NCI-H526 (cell line): Measurements from ENCODE around the gene SKP2.
"Not testable (repeated sequence)": the region's sequence is repeated elsewhere in the genome, so short reads cannot be mapped to it uniquely, and the experiment has no call there.

Experiments used
- DNase-seq, 2 experiments: peaks; one replicate each; lab custom pipeline; 2025; lab: John Stamatoyannopoulos, UW

SKP2 gene

GRCh38 chr5:36156619-36157018, 4.7 kb downstream of the SKP2 start:
- no peak for DNase-seq

GRCh38 chr5:36158144-36158543, 6.2 kb downstream of the SKP2 start:
- no peak for DNase-seq

GRCh38 chr5:36160617-36161016, 8.7 kb downstream of the SKP2 start:
- DNase-seq, result no peak

GRCh38 chr5:36161361-36161760, 9.4 kb downstream of the SKP2 start:
- DNase-seq, result no peak

GRCh38 chr5:36162810-36163486, 11.0 kb downstream of the SKP2 start:
- DNase-seq, result no peak

DNA sequence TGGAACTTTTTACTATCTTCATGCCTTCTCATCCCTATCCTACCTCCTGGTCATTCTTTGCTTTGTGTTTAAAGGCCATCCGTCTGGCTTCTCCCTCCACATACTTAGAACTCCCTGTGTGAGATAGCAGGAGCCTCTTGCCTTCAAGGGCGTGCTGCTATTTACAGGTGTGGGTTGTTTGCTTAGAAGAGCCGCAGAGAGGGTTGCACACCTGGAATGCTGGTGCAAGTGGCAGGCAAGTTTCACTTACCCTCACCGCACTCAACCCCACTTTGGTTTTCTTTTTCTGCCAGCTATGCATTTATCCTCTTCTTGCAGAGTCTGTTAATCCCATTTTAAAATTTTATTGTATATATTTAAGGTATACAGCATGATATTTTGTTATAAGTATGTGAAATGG, 12.6 kb downstream of the SKP2 start:
- no peak for DNase-seq

- no peak for DNase-seq
Measured at GRCh38 chr5:36168737-36169136, 16.8 kb downstream of the SKP2 start.

DNA sequence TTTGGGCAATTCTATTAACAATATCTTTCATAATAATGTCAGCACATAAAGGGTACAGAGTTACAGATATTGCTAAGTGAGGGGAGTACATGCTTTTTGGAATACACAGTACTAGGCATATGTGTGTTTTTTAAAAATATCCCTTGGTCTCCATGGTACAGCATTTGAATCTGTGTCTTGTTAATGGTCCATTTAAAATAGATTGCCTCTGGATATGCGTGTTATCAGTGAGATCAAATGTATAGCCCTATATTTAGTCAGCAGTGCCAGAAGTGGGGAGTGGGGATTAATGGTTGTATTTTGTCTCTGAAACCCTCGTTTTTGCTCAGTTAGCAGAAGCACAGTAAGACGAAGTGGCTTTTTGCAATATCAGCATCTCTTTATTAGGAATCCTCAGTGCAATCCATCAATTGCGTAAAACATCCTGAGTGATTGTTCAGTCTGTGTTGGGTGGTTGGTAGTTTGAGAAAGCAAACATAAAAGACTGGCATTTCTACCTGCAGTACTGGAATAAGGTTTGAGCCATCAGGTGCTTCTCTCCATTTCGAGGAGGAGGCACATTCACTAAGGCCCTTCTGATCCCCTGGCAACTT, 19.0 kb downstream of the SKP2 start:
- DNase-seq, result no peak

DNA sequence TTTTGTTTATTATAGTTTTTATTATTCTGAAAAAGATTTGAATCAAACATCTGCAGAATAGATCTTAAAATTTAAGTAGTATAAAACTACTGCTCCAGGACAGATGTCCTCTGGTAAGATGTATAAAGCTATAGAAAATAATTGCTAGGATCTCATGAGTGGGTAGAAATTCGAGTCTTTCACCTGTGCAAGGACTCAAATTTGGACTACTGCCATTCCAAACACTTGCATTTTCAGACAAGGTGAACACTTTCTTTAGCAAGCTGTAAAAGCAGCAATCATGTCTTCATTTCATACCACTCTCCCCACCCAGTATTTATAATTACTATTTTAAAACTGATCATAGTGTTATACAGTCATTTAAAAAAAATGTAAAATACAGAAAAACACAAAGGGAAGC, 20.7 kb downstream of the SKP2 start:
- no peak for DNase-seq

DNA sequence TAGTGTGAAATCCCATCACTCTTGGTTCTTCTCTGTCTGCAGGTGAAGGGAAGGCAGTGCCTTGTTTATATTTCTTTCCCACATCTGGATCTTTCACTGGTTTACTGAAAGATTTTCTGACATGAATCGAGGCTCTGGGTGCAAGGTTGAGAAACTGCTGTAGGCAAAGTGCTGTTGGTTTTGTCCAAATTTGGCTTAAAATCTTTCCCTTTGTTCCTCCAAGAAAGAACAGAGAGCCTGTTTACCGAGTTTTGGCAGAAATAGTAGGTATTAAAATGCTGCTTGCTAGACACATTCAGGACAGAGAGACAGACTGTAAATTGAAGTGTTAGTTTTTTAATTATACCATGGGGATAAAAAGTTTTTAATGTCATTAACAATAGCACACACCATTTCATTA, 21.5 kb downstream of the SKP2 start:
- DNase-seq, result no peak

DNA sequence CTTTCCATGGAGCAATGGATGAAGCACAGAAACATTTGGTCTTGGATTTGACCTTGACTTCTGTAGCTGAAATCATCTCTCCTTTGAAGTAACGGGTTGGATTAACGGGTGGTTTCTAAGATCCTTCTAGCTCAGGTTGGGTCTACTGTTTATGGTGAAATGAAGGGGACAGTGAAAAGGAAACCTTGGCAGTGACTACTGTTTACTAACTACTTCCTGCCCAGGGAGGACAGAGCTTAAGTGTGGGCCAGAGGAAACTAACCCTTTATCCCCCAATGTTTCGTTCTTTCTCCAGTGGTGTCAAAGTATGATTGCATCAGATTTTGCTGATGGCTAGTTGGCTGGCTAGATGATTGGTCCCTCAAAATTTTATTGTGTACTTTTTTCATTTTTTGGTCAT, 22.2 kb downstream of the SKP2 start:
- no peak for DNase-seq

- no peak for DNase-seq
Measured at GRCh38 chr5:36175043-36175442, 23.1 kb downstream of the SKP2 start.

DNA sequence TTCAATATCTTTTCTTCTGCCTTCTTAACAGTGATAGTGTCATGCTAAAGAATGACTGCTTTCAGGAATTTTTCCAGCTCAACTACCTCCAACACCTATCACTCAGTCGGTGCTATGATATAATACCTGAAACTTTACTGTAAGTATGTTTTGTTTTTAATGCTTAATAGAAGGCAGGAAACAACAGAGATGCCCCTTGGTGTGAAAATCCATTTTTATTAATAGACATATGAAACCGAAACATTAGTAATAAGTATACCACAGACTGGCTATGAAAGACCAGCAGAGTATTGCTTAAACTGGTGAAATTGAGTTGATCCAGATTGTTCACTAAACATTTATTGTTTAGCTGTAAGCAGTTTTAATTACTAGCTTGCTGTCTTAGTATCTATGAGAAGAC, 25.2 kb downstream of the SKP2 start:
- DNase-seq, result no peak

- peak; percentile 34 to 80 for DNase-seq
Measured at GRCh38 chr5:36177715-36178523, 26.0 kb downstream of the SKP2 start.

GRCh38 chr5:36178524-36178890, 26.6 kb downstream of the SKP2 start:
- no peak for DNase-seq

DNA sequence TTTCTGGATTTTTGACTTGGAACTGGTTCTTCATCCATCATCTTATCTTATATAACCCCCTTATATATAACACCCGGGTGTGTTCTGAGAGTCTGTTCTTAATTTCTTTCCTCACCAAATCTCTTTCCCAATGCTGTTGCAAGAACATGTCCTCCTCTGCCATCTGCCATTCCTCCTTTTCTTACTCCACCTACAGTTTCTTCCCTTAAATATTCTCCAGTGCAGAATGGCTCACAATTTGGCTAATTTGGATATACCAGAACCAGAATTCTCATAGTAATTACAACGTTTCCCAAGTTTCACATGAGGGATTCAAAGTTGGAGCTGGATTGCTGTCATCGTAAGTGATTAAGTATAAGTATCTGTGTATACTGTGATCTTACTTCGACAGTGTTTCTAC, 28.0 kb downstream of the SKP2 start:
- DNase-seq, result no peak

DNA sequence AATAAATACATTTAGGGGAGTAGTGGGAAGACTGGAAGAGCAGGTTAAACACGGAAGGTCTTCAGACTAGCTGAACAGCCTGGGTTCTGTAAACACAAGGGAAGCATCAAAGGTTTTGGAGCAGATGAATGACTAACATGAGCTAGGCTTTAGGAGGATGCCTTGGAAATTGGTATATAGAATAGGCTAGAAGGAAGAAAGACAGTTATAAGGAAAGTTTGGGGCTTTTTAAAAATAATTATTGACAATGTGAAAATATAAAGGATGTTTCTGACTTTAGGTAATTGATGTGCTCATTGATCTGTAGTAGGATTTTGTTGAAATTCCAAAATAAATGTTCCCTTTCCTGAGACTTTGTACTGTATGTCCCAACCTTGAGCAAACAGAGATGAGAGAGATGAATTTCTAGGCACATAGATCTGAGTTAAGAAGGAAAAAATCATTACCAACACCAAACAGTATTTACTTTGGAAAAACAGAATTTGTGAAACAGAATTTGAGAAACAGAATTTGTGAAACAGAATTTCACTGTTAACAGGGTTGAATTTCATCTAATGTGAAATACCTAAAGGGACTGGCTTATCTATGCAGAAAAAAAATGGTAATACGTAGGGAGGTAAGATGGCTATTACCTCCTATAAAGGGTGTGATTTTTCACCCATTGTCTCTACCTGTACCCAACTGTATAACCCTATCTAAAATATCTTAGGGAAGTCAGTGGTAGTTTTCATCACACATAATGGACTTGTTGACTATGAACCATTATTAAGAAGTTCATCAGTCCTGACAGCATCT, 28.8 kb downstream of the SKP2 start:
- no peak for DNase-seq

- no peak for DNase-seq
Measured at GRCh38 chr5:36181774-36182173, 29.9 kb downstream of the SKP2 start.

- not testable (repeated sequence) for DNase-seq
Measured at GRCh38 chr5:36184408-36184807, 32.5 kb downstream of the SKP2 start.

DNA sequence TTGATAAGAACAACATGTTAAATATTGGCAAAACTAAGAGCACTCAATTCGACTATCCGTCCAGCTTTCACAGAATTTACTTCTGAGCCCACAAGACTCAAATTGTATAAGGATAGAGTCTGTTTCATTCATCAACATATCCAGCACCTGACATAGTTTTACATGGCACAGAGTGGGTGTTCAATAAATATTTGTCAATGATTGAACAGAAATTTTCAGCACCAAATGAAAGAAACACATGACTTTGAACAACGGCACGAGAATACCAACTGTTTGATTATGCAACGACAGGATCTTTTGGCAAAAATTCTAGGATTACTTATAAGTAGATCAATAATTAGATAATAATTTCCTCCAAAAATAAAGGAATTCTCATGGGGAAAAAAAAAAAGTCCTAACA, 41.8 kb downstream of the SKP2 start:
- DNase-seq, result no peak

- no peak for DNase-seq
Measured at GRCh38 chr5:36198281-36198680, 46.4 kb downstream of the SKP2 start.

DNA sequence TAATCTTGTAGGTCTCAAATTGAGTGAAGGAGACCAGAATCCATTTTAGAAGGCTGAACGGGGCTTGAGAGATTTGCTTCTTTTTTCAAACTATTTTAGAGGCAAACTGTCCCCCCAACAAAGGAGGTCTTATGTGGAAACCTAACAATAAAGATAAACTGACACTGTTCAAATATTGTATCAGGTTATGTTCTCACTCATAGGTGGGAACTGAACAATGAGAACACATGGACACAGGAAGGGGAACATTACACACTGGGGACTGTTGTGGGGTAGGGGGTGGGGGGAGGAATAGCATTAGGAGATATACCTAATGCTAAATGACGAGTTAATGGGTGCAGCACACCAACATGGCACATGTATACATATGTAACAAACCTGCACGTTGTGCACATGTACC, 46.9 kb downstream of the SKP2 start:
- DNase-seq, result not testable (repeated sequence)

GRCh38 chr5:36199620-36200019, 47.7 kb downstream of the SKP2 start:
- DNase-seq, result no peak
